HG03439 (cell line): ENCODE results near the gene TRMT1.

ENCODE experiments used
- ATAC-seq: cut with Tn5 transposase; IDR thresholded peaks from one replicate; pipeline ENCODE4 v1.9.1; 2021; ENCODE audit warnings: mild to moderate bottlenecking, moderate library complexity; ENCODE audit not compliant: unreplicated experiment

The TRMT1 gene

DNA sequence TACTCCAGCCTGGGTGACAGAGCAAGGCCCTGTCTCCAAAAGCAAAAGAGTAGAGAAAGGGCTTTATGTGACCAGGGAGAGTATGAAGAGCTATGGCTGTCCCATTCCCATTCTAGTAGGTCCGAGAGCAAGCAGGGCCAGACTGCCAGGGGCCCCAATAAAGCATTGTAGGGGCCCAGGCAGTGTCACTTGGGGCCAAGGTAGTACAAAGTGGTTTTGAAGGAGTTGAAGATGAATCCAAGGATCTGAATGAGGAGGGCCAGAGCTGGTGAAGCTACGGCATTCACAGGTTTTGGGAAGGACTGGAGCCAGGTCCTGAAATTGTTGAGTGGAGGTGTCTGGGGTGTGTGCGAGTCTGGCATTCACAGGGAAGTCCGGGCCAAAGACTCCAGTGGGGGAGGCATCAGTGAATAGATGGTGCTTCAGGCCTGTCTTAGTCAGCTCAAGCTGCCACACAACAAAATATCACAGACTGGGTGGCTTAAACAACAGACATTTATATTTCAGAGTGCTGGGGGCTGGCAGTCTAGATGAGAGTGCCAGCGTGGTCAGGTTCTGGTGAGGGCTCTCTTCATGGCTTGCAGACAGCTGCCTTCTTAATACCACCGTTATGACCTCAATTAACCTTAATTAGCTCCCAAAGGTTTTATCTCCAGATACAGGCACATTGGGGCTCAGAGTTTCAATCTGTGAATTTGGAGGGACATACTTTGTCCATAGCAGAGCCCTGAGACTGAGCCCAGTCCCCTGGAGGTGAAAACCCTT lies 11.5 kb upstream of the TRMT1 start:
- no peak for ATAC-seq

DNA sequence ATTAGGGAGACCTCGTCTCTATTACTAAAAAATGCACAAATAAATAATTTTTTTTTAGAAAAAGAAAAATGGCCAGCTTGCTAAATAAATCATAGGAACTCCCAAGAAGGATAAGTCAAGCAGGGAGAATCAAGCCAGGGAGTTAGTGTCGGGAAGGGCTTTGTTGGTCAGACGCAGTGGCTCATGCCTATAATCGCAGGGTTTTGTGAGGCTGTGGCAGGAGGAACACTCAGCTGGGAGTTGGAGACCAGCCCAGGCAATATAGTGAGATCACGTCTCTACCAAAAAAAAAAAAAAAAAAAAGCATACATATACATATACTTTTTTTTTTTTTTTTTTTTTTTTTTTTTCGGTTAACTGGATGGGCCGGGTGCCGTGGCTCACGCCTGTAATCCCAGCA lies 10.5 kb upstream of the TRMT1 start:
- ATAC-seq: no peak

- ATAC-seq: no peak
These were observed 6.7 kb upstream of the TRMT1 start for GRCh38 chr19:13122980-13123957.

GRCh38 chr19:13122275-13122878 lies 5.8 kb upstream of the TRMT1 start:
- ATAC-seq: no peak

GRCh38 chr19:13121551-13122274 lies 5.2 kb upstream of the TRMT1 start:
- no peak for ATAC-seq

- no peak for ATAC-seq
These were observed 4.3 kb upstream of the TRMT1 start for GRCh38 chr19:13120817-13121216.

GRCh38 chr19:13120031-13120430 lies 3.5 kb upstream of the TRMT1 start:
- ATAC-seq: no peak

DNA sequence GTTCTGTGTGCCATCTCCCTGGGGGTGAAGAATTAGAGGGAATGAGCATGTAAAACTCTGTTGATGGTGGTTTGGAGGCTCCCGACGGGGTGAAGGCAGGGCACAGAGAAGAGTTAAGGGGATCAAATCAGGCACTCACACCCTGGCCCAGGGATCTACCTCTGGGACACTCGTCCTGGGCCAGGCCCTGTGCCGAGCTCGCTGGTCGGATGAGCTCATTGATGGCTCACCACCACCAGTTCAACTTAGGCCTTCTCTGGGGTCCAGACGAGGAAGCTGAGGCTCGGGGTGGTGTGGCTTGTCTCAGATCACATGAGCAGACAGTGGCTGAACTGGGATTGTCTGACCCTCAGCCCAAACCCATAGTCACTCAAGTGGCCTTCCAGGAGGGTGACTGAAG lies 3.1 kb upstream of the TRMT1 start:
- ATAC-seq: no peak

- ATAC-seq: no peak
These were observed 2.1 kb upstream of the TRMT1 start for GRCh38 chr19:13118424-13119193.

DNA sequence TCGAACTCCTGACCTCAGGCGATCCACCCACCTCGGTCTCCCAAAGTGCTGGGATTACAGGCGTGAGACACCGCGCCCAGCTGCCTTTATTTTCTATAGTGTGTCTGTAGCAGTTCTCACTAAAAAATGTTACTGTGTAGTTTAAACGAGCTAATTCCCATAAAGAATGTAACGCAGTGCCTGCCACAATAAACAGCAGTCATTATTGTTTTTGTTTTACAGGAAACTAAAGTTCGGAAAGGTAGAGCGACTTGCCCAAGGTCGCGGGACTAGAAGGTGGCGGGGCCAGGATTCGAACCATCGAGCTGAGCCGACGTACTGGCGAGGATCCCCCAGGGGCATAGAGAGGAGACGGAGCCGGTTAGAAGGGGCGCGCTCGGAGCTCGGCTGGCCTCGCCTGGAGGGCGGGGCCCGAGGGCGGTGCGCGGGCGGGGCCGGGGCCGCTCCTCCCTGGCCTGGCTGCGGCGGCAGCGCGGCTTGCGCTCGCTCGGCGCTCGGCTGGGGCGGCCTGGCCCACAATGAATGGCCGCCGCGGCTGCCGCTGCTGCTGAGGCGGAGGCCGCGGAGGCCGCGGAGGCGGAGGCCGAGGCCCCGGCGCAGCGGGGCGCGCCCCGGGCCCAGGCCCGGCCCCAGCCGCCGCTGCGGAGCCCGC lies 1.4 kb upstream of the TRMT1 start, which contains the start of gene NACC1:
Gene NACC1 (plus strand): TSS at position 493 of the 652 bp plus-strand sequence. CDS start 16,944 bp downstream, outside the sequence.
- peak; percentile 63 for ATAC-seq

DNA sequence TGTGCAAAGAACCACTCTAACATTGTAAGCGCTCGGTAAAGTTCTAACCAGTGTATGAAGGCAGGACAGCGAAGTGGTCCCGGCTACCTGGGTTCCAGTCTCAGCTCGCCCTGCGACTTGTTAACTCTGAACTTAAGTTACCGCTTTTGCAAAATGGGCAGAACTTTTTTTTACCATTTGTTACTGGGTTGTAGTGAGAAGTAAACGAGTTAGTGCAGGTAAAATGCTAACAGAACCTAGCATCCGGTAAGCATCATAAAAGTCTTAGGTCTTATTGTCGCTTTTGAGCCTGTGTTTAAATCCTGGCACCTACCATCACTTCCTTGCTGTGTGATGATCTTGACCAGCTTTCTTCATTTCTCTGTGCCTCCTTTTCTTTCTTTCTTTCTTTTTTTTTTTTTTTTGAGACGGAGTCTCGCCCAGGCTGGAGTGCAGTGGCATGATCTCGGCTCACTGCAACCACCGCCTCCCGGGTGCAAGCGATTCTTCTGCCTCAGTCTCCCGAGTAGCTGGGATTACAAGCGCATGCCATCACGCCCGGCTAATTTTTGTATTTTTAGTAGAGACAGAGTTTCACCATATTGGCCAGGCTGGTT lies 734 bp upstream of the TRMT1 start:
- ATAC-seq: no peak

DNA sequence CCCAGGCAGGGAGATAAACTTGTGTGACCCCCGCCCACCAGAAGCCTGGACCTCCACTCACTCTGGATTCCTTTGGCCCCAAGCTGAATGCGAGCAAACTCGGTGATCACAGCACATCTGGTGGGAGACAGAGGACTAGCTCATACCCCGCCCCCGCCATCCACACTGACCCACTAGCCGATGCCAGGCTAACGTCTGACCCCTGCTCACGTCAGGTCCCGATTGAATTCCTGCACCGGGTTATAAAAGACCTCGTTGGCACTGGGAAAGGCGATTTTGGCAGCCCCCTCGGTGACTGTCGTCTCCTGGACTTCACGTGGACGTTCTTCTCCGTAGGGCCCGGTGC lies 631 bp downstream of the TRMT1 start:
- ATAC-seq: no peak

- no peak for ATAC-seq
These were observed 4.0 kb downstream of the TRMT1 start for GRCh38 chr19:13112555-13112954.

DNA sequence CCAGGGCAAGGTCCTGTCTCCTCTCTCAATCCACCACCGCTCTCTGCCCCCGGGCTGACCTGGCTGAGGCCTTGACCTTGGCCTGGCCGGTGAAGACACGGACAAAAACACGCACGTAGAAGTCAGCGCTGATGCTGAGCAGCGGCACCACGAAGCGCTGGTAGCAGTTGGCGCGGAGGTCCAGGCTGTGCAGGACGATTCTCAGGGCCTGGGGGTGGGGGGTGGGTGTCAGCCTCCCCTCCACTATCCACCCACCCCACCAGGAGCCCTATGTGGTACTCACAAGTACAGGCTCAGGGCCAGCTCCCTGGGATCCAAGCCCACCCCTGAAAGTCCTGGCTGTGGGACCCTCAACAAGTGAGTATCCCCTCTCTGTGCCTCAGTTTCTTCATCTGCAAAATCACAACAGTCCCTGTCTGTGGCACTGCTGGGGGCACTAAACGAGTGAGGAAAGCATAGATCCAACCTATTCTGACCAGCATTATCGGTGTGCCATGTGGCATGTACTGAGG lies 6.4 kb downstream of the TRMT1 start:
- ATAC-seq: no peak

DNA sequence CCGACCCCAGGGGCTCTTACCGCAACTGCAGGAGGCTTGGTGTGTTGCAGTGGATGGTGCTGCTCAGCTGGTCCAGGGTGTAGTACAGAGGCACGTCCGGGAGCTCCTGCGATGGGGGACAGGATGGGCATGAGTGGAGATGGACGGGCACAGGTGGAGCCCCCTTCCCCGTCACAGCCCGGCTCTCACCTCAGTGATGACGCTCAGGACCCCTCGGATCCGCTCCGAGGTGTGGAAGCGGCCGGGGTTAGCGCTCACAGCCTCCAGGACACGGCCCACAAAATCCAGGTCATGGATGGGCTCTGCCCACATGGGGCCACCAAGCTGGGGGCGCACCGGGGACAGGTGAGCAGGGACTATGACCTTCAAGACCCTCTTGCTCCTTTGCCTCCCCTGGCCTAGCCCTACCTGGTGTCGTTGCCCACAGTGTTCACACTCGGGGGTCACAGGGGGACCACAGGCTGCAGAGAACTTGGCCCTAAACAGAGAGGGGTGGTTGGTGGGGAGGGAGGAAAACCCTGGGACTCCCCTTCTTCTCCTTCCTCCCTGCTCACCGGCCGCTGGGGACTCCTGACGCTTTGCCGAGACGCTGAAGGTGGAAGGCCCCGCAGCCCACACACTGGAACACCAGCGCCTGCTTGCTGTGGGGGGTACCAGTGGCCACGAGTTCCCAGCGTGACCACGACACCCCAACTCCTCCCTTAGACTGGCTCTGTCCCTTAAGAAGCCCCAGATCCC lies 7.0 kb downstream of the TRMT1 start:
- ATAC-seq: no peak

DNA sequence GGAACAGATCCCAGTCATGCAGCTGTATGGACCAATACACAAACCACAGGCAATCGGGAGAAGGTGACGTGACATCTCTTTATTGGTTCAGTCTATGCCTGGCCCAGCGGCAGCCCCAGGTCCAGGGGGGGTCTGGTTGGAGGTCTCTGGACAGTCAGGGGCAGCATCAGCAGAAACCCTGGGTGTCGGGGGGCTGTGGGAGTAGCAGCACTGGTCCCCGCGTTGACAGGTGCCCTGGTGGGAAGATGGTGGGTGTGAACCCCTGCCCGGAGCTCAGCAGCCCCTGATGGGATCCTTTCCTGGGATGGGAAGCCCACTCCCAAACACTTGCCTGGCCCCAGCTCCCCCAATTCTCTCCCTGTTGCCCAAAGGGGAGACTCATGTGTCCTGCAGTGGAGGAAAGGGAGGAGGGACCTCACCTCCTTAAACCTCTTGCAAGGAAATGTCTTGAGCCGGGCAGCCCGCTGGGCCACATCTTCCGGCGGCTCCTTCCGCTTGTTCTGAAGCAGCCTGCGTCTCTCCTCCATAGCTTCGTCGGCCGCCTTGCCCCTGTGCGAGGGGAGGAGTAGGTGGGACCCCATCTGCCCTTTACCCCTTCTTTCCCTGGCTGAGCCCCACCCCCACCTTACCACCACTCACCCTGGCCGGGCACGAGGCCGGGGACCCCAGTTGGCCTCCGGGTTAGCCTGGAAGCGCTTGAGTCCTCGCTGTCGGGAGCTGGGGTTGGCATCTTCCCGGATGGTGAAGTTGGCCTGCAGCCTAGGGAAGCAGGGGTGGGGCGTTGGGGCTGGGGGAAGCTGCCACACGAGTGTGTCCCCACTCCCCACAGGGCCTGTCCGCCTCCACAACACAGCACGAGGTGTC lies 11.5 kb downstream of the TRMT1 start:
- no peak for ATAC-seq

DNA sequence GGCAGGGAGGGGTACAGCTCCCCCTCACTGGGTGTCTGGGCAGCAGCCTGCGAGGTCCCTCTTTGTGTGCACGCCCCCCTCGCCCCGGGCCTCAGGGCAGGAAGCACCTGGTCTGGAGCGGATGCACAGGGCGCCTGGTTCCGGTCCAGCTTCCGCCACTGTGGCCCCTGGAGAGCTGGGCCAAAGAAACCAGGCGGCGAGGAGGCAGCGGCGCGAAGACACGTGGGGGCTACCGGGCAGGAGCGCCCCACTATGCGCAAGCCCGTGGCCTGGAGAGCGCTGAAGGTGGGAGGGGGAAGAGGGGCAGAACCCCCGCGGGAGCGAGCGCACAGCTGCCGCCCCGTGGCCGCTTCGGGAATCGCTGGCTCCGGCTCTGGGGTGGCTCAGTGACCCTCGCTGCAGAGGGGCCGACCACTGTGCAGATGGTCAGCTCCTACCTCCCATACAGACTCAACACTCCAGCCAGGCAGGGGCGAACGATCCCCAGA lies 12.1 kb downstream of the TRMT1 start:
- ATAC-seq: no peak
